HG03460 (cell line): ENCODE measurements around the gene DNAJB8.

Source experiments
- ATAC-seq: cut with Tn5 transposase; IDR thresholded peaks from one replicate; pipeline ENCODE4 v1.9.1; 2021; ENCODE audit not compliant: unreplicated experiment

The DNAJB8 gene

GRCh38 chr3:128427872-128428822, 38.5 kb downstream of the DNAJB8 start:
- no peak for ATAC-seq

GRCh38 chr3:128427175-128427857, 39.4 kb downstream of the DNAJB8 start:
- no peak for ATAC-seq

- ATAC-seq, result peak; percentile 76
Observed at GRCh38 chr3:128426128-128426921, 40.4 kb downstream of the DNAJB8 start.

GRCh38 chr3:128425846-128426127, 40.9 kb downstream of the DNAJB8 start:
- no peak for ATAC-seq

GRCh38 chr3:128425142-128425845, 41.4 kb downstream of the DNAJB8 start:
- ATAC-seq, result no peak

GRCh38 chr3:128424508-128425069, 42.1 kb downstream of the DNAJB8 start:
- ATAC-seq, result no peak

GRCh38 chr3:128423525-128424147, 43.1 kb downstream of the DNAJB8 start:
- no peak for ATAC-seq

GRCh38 chr3:128422762-128423524, 43.7 kb downstream of the DNAJB8 start:
- no peak for ATAC-seq

GRCh38 chr3:128421966-128422365, 44.7 kb downstream of the DNAJB8 start:
- no peak for ATAC-seq

- ATAC-seq, result no peak
Observed at GRCh38 chr3:128421439-128421836, 45.3 kb downstream of the DNAJB8 start.

- ATAC-seq, result no peak
Observed at GRCh38 chr3:128420720-128421438, 45.8 kb downstream of the DNAJB8 start.

- no peak for ATAC-seq
Observed at GRCh38 chr3:128420289-128420688, 46.4 kb downstream of the DNAJB8 start.

- no peak for ATAC-seq
Observed at GRCh38 chr3:128419311-128419710, 47.4 kb downstream of the DNAJB8 start.

- no peak for ATAC-seq
Observed at GRCh38 chr3:128418900-128419299, 47.8 kb downstream of the DNAJB8 start.

- no peak for ATAC-seq
Observed at GRCh38 chr3:128416578-128417211, 50.0 kb downstream of the DNAJB8 start.

- no peak for ATAC-seq
Observed at GRCh38 chr3:128415773-128416577, 50.7 kb downstream of the DNAJB8 start.

- ATAC-seq, result no peak
Observed at GRCh38 chr3:128415200-128415772, 51.4 kb downstream of the DNAJB8 start.
